ENCODE results near the gene EFCAB8.

EFCAB8 gene

GRCh38 chr20:32893263-32894025, 34.7 kb downstream of the EFCAB8 start:
- intact Hi-C loops (cut with DNase I; ENCODE audit: low total_unique reads), result no loop called here
- no peaks in the 10 kb centered on the region for H3K4me1 ChIP-seq
- H3K27ac ChIP-seq, result no peak overlapping the region
- H3K36me3 ChIP-seq, result no peaks in the 10 kb centered on the region
- H3K27me3 ChIP-seq, result no peaks in the 10 kb centered on the region
- H3K9me3 ChIP-seq, result no peaks in the 10 kb centered on the region
- DNase-seq, result no peak
- no peak overlapping the region for H3K4me3 ChIP-seq
- no peak for TF ChIP-seq CTCF (IDR thresholded peaks at IDR 0.05)

GRCh38 chr20:32894026-32894483, 35.3 kb downstream of the EFCAB8 start:
- H3K9me3 ChIP-seq, result no peaks in the 10 kb centered on the region
- H3K4me1 ChIP-seq, result no peaks in the 10 kb centered on the region
- H3K36me3 ChIP-seq, result no peaks in the 10 kb centered on the region
- no peak for DNase-seq
- no peak overlapping the region for H3K27ac ChIP-seq
- TF ChIP-seq CTCF (IDR thresholded peaks at IDR 0.05), result no peak
- H3K27me3 ChIP-seq, result no peaks in the 10 kb centered on the region
- intact Hi-C loops (cut with DNase I; ENCODE audit: low total_unique reads), result no loop called here
- H3K4me3 ChIP-seq, result no peak overlapping the region

GRCh38 chr20:32894711-32895355, 36.1 kb downstream of the EFCAB8 start:
- TF ChIP-seq CTCF (IDR thresholded peaks at IDR 0.05), result no peak

GRCh38 chr20:32896521-32897280, 38.0 kb downstream of the EFCAB8 start:
- DNase-seq, result no peak
- Histone ChIP-seq H3K27me3 (no peaks in the 10 kb centered on the region), H3K4me3 (no peak overlapping the region), H3K36me3 (no peaks in the 10 kb centered on the region), H3K4me1 (no peaks in the 10 kb centered on the region), H3K9me3 (no peaks in the 10 kb centered on the region), H3K27ac (no peak overlapping the region)
- no peak for TF ChIP-seq CTCF (IDR thresholded peaks at IDR 0.05)
- intact Hi-C loops (cut with DNase I; ENCODE audit: low total_unique reads), result no loop called here

More at GRCh38 chr20:32894711-32895355, 36.1 kb downstream of the EFCAB8 start:
- no peaks in the 10 kb centered on the region for H3K36me3 ChIP-seq
- no peak for DNase-seq
- H3K27ac ChIP-seq, result no peak overlapping the region
- H3K9me3 ChIP-seq, result no peaks in the 10 kb centered on the region
- H3K4me3 ChIP-seq, result no peak overlapping the region
- no peaks in the 10 kb centered on the region for H3K27me3 ChIP-seq
- H3K4me1 ChIP-seq, result no peaks in the 10 kb centered on the region
- intact Hi-C loops (cut with DNase I; ENCODE audit: low total_unique reads), result no loop called here

GRCh38 chr20:32898729-32899128, 40.0 kb downstream of the EFCAB8 start:
- no peak overlapping the region for H3K4me3 ChIP-seq
- TF ChIP-seq CTCF (IDR thresholded peaks at IDR 0.05), result no peak
- H3K27ac ChIP-seq, result no peak overlapping the region
- H3K4me1 ChIP-seq, result no peaks in the 10 kb centered on the region
- H3K36me3 ChIP-seq, result no peaks in the 10 kb centered on the region
- no peak for DNase-seq
- H3K9me3 ChIP-seq, result no peaks in the 10 kb centered on the region
- no peaks in the 10 kb centered on the region for H3K27me3 ChIP-seq
- intact Hi-C loops (cut with DNase I; ENCODE audit: low total_unique reads), result no loop called here
